DND-41 (cell line): ENCODE measurements around the gene RGS7.

Experiments
- ATAC-seq: fragments of 200-7000 bp; cut with Tn5 transposase; 3 replicates; pipeline ENCODE4 v1.9.1; 2021; ENCODE audit warnings: low read depth; ENCODE audit not compliant: insufficient read depth
- DNase-seq: peaks from one replicate; pipeline ENCODE4 v3.0.0-alpha.2; 2020
- H2AFZ ChIP-seq: 2 replicates; pipeline ENCODE4 v1.6.0; 2012; ENCODE audit warnings: low read depth, low read length
- H3K27ac ChIP-seq: 2 replicates; pipeline ENCODE4 v1.5.1; 2012; ENCODE audit warnings: low read length, inconsistent platforms
- H3K27me3 ChIP-seq: fragments of 200-600 bp; sonication (generic); 2 replicates; pipeline ENCODE4 v1.6.0; 2012; ENCODE audit warnings: low read length, mild to moderate bottlenecking, inconsistent platforms; ENCODE audit not compliant: insufficient read depth, poor library complexity
- H3K36me3 ChIP-seq: 2 replicates; pipeline ENCODE4 v1.5.1; 2012; ENCODE audit warnings: low read length, inconsistent platforms; ENCODE audit not compliant: insufficient read depth
- H3K4me1 ChIP-seq: 2 replicates; pipeline ENCODE4 v1.5.1; 2012; ENCODE audit warnings: mild to moderate bottlenecking, low read length; ENCODE audit not compliant: insufficient read depth
- H3K4me2 ChIP-seq: 2 replicates; pipeline ENCODE4 v1.6.0; 2012; ENCODE audit warnings: mild to moderate bottlenecking, moderate library complexity, low read length, inconsistent platforms; ENCODE audit not compliant: insufficient read depth
- H3K4me3 ChIP-seq, 2 experiments: fragments of 200-600 bp in 1 of 2; shearing (Covaris generic) in 1 of 2; 2 replicates each; pipeline ENCODE4 v1.5.1; 2012 to 2016; ENCODE audit warnings: inconsistent platforms in 2 of 2, low read length in 2 of 2, mild to moderate bottlenecking in 2 of 2, low read depth in 1 of 2, moderate library complexity in 1 of 2
- H3K79me2 ChIP-seq: 2 replicates; pipeline ENCODE4 v1.6.0; 2012; ENCODE audit warnings: low read length, inconsistent platforms; ENCODE audit not compliant: insufficient read depth
- H3K9ac ChIP-seq: 2 replicates; pipeline ENCODE4 v1.6.0; 2012; ENCODE audit warnings: low read depth, mild to moderate bottlenecking, inconsistent platforms, low read length, moderate library complexity
- H3K9me3 ChIP-seq: 2 replicates; pipeline ENCODE4 v1.5.1; 2012; ENCODE audit warnings: low read length, moderate library complexity, mild to moderate bottlenecking, inconsistent platforms; ENCODE audit not compliant: insufficient read depth, severe bottlenecking
- H4K20me1 ChIP-seq: 2 replicates; pipeline ENCODE4 v1.6.0; 2012; ENCODE audit warnings: low read length; ENCODE audit not compliant: insufficient read depth
- CTCF ChIP-seq: IDR thresholded peaks from 2 replicates; pipeline ENCODE4 v1.5.1; 2012; ENCODE audit warnings: borderline replicate concordance, low read length, moderate library complexity, mild to moderate bottlenecking; ENCODE audit not compliant: poor library complexity, severe bottlenecking; ENCODE audit errors: extremely low read depth
- EZH2 ChIP-seq: IDR thresholded peaks from 3 replicates; pipeline ENCODE4 v1.6.1; 2012; ENCODE audit warnings: borderline replicate concordance, low read depth, mild to moderate bottlenecking, moderate library complexity, low read length, inconsistent platforms; ENCODE audit not compliant: severe bottlenecking

RGS7 gene

GRCh38 chr1:241118049-241118448 lies 239.0 kb downstream of the RGS7 start:
- DNase-seq, result no peak
- H3K9ac ChIP-seq, result no peak overlapping the region
- H2AFZ ChIP-seq, result no peak overlapping the region
- no peak overlapping the region for H3K4me3 ChIP-seq
- no peak for TF ChIP-seq EZH2
- TF ChIP-seq CTCF, result no peak
- H3K27ac ChIP-seq, result no peak overlapping the region
- no peaks in the 10 kb centered on the region for H3K36me3 ChIP-seq
- no peak for ATAC-seq
- no peaks in the 10 kb centered on the region for H4K20me1 ChIP-seq
- no peaks in the 10 kb centered on the region for H3K9me3 ChIP-seq
- H3K4me1 ChIP-seq, result no peaks in the 10 kb centered on the region
- H3K27me3 ChIP-seq, result no peaks in the 10 kb centered on the region
- H3K79me2 ChIP-seq, result no peaks in the 10 kb centered on the region
- H3K4me2 ChIP-seq, result no peak overlapping the region

- Histone ChIP-seq H3K4me2 (no peak overlapping the region), H3K9me3 (no peaks in the 10 kb centered on the region), H3K79me2 (no peaks in the 10 kb centered on the region), H3K4me1 (no peaks in the 10 kb centered on the region), H3K4me3 (no peak overlapping the region), H3K36me3 (no peaks in the 10 kb centered on the region), H3K27ac (no peak overlapping the region), H2AFZ (no peak overlapping the region), H3K27me3 (no peaks in the 10 kb centered on the region), H4K20me1 (no peaks in the 10 kb centered on the region), H3K9ac (no peak overlapping the region)
- TF ChIP-seq CTCF, result no peak
- no peak for TF ChIP-seq EZH2
- DNase-seq, result no peak
- no peak for ATAC-seq
These were observed 241.2 kb downstream of the RGS7 start for GRCh38 chr1:241115784-241116183.

GRCh38 chr1:241114699-241115233 lies 242.2 kb downstream of the RGS7 start:
- TF ChIP-seq CTCF (no peak), EZH2 (no peak)
- H3K27ac ChIP-seq, result no peak overlapping the region

GRCh38 chr1:241113557-241113956 lies 243.4 kb downstream of the RGS7 start:
- Histone ChIP-seq H3K4me2 (no peak overlapping the region), H3K27me3 (no peaks in the 10 kb centered on the region), H3K4me1 (no peaks in the 10 kb centered on the region), H2AFZ (no peak overlapping the region), H3K27ac (no peak overlapping the region), H3K36me3 (no peaks in the 10 kb centered on the region), H3K4me3 (no peak overlapping the region), H3K9me3 (no peaks in the 10 kb centered on the region), H4K20me1 (no peaks in the 10 kb centered on the region), H3K79me2 (no peaks in the 10 kb centered on the region), H3K9ac (no peak overlapping the region)
- TF ChIP-seq EZH2, result no peak
- TF ChIP-seq CTCF, result no peak
- DNase-seq (no peak), ATAC-seq (no peak)

More at GRCh38 chr1:241114699-241115233, 242.2 kb downstream of the RGS7 start:
- no peaks in the 10 kb centered on the region for H3K9me3 ChIP-seq
- DNase-seq (no peak), ATAC-seq (no peak)
- H4K20me1 ChIP-seq, result no peaks in the 10 kb centered on the region
- no peak overlapping the region for H3K4me2 ChIP-seq
- no peak overlapping the region for H3K4me3 ChIP-seq
- H3K79me2 ChIP-seq, result no peaks in the 10 kb centered on the region
- no peaks in the 10 kb centered on the region for H3K4me1 ChIP-seq
- H3K36me3 ChIP-seq, result no peaks in the 10 kb centered on the region
- no peak overlapping the region for H3K9ac ChIP-seq
- no peaks in the 10 kb centered on the region for H3K27me3 ChIP-seq
- H2AFZ ChIP-seq, result no peak overlapping the region
